GM21737 (cell line): Measurements from ENCODE around the gene RCN1.
"Not testable (repeated sequence)": the region's sequence is repeated elsewhere in the genome, so short reads cannot be mapped to it uniquely, and the experiment has no call there.

Source experiments
- ATAC-seq: cut with Tn5 transposase; IDR thresholded peaks from one replicate; pipeline ENCODE4 v1.9.1; 2021; ENCODE audit warnings: mild to moderate bottlenecking, moderate library complexity; ENCODE audit not compliant: unreplicated experiment

RCN1 gene

GRCh38 chr11:32109592-32109991 lies 18.7 kb downstream of the RCN1 start:
- ATAC-seq = no peak

DNA sequence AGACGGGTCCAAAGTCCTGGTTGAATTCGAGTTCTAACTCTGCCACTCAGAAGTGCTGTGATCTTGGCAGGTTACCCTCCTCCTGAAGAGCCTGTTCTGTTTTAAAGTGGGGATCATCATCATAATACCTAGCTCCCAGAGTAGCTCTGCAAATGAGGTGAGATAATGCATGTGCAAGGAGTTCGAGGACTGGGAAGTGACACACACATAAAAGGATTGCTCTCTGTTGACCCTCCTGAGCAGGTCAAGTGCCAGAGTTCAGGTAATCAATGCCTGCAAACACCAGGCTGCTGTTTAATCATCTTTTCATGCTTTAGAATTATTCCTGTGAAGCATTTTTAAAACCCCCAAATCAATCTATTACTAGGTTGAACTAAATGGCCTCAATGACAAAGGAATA lies 19.9 kb downstream of the RCN1 start:
- no peak for ATAC-seq

GRCh38 chr11:32113200-32113919 lies 22.5 kb downstream of the RCN1 start:
- no peak for ATAC-seq

DNA sequence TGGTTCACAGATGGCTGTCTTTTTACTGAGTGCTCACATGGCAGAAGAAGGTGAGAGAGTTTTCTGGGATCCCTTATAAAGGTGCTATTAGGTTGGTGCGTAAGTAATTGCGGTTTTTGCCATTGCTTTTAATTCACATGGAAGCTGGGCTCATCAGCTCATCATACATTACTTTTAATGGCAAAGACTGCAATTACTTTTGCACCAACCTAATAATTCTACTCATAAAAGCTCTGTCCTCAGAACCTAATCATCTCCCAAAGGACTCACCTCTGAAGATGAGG lies 23.0 kb downstream of the RCN1 start:
- ATAC-seq = no peak

GRCh38 chr11:32115446-32115845 lies 24.6 kb downstream of the RCN1 start:
- no peak for ATAC-seq

DNA sequence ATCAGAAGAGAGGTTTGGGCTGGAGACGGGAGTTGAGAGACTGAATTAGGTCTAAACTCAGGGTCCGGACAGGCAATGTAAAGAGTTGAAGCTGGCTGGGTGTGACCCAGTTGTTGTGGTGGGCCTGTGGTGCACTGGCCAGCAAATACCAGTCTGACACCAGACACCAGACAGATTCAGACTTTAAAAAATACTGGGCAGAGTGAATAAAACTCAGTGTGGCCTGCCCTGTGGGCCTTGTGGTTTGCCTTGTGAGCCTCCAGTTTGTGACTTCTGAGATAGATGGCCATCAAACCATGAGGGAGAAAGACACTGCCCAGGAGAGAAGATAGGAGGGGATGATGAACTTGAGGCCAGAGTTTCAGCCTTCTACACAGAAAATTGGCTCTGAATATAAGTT lies 25.8 kb downstream of the RCN1 start:
- no peak for ATAC-seq

DNA sequence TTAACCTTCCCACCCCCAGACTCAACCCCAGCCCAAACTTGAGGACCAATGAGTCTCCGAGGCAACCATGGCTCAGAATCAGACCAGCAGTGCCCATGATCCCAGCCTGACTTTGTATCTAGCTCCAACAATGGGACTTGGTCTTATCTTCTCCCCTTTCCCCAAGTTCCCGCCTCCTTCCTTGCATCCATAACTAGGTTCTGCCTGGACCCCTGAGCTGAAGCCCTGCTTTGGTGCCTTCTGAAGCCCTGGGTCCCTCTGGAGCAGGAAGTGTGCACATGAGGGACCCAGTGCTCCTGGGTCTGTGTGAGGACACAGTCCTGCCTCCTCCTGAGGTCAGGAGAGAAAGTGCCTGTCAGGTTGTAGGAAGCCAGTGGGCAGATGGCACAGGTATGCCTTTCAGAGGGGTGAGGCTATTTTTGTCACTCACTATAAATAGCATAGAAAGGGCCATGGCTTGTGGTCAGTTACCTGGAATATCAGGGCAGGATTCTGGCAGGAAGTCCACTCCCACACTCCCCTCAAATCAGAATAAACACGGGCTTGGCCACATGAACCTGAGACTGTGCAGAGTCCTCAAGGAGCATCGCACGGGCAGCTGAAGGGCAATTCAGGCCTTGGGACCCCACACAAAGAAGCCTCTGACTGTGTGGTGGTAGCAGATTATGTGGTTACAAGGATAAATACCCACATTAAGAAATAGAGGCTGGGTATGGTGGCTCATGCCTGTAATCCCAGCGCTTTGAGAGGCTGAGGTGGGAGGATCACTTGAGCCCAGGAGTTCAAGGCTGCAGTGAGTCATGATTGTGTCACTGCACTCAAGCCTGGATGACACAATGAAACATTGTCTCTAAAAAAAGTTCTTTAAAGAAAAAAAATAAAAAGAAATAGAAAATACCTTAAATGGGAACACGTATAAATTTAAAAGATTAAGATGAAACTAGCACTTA lies 27.4 kb downstream of the RCN1 start:
- no peak for ATAC-seq

GRCh38 chr11:32119139-32119538 lies 28.3 kb downstream of the RCN1 start:
- not testable (repeated sequence) for ATAC-seq

DNA sequence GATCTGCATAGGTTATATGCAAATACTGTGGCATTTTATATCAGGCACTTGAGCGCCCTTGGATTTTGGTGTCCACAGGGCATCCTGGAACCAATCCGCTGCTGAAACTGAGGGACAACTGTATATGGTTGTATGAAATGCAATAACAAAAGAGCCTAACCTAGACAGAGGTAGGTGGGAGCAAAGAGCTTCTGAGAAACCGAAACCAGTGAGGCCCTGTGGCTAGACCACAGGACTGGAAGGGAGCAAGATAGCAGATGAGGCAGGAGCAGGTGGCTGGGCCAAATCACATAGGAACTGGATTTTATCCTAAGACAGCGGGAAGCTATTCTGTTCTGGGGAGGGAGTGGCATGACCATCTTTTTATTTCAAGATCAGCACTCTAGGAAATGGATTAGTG lies 30.1 kb downstream of the RCN1 start:
- no peak for ATAC-seq

DNA sequence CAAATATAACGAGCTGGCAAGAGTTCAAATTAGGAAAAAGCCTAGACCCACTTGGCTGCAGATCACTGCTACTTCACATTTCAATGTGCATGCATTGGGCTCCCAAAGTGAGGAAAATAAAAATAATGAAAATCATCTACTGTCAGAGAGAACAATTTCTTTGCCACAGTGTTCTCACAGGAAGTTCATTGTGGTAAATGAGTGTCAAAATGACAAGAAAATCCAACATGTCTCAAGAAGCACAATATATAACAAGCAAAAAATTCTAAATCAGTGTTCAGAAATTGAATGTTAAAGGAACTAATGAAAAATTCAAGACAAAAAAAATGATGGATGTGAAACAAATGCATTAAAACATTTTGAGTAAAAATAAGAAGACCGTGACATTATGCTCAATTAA lies 31.3 kb downstream of the RCN1 start:
- no peak for ATAC-seq

DNA sequence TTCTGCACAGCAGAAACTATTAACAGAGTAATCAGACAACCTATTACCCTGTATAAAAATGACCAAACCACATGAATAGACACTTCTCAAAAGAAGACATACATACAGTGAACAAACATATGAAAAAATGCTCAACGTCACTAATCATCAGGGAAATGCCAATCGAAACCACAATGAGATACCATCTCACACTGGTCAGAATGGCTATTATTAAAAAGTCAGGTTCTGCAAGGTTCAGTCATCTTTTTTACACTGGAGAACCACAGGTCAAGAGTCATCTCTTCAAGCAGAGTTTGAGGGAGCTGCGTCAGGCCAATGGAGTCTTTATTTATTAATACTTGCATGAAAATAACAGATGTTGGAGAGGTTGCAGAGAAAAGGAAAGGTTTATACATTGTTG lies 40.4 kb downstream of the RCN1 start:
- ATAC-seq = no peak

- ATAC-seq = no peak
These were observed 45.8 kb downstream of the RCN1 start for GRCh38 chr11:32136657-32137056.

DNA sequence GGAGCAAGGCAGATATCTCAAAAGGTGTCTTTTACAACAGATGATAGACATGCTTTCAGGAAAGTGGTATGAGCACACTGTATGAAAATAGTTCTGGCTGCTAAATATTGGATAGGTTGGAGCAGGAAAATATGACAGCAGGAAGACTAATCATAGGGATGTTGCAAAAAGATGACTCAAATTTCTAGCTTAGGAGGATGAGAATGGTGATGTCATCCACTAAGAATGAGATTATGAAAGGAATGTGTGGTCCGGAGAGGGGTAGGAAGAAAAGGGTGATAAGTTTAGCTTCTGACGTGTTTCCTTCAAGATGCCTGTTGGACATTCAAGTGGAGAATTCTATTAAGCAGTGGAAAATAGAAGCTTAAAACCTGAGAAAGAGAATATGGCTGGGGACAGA lies 46.4 kb downstream of the RCN1 start:
- ATAC-seq = no peak

DNA sequence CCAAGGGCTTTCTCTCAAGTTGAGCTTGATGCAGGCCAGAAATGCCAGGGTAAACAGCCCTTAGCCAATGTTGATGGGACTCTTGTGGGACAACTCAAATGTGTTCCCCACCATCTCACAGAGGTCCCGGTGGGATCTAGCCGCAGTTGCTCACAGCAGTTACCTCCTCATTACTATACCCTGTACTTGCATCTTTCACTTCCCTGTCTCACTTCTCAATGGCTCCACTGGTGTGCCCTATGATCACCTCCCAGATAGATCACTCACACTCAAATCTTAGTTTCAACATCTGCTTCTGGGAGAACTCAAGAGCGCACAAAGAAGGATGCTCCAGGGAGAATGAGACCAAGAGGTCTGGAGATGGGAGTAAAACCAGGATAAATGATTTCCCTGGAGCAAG lies 47.0 kb downstream of the RCN1 start:
- ATAC-seq = no peak

DNA sequence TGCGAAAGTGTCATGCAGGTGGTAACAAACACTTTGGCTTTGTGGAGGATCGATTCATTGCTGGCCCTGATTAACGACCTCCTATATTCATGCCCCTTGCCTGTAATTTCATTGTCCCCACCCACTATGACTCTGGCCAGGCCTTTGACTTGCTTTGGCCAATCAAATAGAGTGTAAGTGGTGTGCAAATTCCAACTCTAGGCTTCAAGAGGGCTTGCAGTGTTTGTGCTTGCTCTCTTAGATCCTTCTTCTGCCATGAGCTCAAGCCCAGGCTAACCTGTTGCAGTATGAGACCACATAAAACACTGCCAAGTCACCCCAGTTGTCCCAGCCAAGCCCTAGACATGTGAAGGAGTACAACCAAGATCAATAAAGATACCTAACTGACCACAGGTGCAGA lies 48.0 kb downstream of the RCN1 start:
- ATAC-seq = no peak

GRCh38 chr11:32139896-32140520 lies 49.1 kb downstream of the RCN1 start:
- ATAC-seq = no peak

GRCh38 chr11:32141745-32142546 lies 51.1 kb downstream of the RCN1 start:
- no peak for ATAC-seq

DNA sequence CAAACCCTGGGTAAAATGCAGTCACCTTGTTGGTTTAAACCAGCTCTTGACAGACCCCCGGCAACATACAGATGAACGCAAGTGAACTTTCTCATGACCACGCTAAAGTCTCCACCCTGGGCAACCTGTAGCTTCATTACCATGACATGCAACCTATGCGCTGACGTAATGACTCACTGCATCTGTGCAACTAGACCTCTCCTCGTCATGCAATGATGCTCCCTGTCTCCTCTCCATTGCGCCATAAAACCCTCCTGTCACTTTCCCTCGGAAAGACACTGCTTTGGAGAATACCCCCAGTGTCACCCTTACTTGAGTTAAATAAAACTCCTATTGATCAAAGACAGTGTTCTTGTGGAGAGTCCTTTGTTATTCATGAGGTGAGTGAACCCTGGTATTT lies 52.5 kb downstream of the RCN1 start:
- no peak for ATAC-seq

DNA sequence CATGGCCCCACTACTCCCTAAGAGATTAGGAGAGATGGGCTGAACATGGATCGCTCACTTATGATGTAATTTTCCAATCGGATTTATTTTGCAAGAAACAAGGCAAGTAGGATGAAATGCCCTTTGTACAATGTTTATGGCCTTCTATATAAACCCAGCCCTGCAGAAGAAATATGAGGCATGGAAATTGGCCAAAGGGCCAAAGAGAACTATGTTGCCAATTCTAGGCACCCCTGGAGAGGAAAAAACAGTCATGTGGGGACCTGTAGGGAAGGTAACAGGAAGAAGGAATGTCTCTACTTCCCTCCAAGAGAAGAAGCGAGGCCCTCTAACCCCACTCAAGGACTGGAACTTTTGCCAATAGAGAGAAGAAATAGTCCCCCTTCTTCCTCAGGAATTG lies 54.4 kb downstream of the RCN1 start:
- no peak for ATAC-seq

DNA sequence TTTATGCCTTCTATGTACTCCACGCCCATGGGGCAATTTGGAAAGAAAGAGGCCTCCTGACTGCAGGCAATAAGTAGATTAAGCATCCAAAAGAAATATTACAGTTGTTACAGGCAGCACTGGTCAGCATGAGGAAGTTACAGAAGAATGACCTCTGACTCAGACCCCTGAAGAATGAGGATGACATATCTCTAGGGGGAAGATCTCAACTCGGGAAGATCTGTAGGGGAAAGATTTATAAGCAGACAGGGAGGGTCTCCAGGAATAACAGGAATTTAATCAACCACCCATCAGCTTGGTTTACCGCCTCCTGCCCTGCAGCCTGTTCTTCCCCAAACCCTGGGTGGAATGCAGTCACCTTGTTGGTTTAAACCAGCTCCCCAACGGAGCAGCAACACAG lies 58.0 kb downstream of the RCN1 start:
- ATAC-seq = no peak

DNA sequence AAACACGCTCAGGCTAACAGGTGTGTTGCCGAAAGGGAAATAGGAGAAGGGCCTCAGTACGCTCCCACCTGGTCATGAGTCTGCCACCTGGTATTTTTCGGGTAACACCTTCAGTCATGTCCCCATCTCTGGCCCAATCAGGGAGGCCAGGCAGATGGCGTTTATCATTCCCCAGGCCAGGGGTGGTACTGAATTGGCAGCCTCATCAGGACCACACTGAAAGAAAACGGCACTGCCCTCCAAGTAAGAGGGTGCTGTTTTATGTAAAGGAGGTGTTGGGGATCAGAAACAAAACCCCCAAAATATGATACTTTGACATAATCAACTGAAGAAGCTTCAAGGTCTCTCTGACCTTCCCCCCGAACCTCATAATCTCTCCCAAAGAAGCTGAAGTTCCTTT lies 58.9 kb downstream of the RCN1 start:
- no peak for ATAC-seq
